Measurements from ENCODE around the gene MEIS2. TPM values are rescaled to one million over a fixed set of nuclear protein-coding genes. Genes with fewer than 3 reads are reported as not detected.

Gene MEIS2
- total and polyA plus RNA-seq, 2 donors (not counting 3 experiments of a cell fraction or from before 2014, with no cell fraction given), result 22.5 to 26.2 TPM

DNA sequence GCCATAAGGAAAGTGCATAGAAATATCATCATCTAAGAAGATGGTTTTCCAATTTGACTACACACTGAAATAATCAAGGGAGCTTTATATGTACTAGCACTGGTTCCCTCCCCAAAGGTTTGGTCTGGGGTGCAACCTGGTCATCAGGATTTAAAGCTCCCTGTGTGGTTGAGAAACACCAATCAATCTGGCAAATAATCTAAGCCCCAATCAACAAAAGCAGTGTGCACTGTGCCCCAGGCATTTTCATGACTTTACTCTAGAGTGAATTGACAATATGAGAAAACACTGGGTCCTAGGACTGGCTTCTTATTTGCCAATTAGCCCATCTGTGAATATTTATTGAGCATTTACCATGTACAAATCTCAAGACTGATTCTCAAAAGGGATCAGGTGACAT is 255.1 kb downstream of the MEIS2 start:
- no peak for DNase-seq (ENCODE audit: low read depth, low spot score)
- Histone ChIP-seq H2AFZ (ENCODE audit: low read depth, low read length) (no peak overlapping the region), H3K4me1 (ENCODE audit: control insufficient read depth, extremely low read depth, insufficient read depth, low read length) (no peaks in the 10 kb centered on the region), H3K9me3 (replicated peaks; ENCODE audit: control insufficient read depth, insufficient read depth, low read length) (no peaks in the 10 kb centered on the region), H3K9me1 (replicated peaks; ENCODE audit: control insufficient read depth, extremely low read depth, insufficient read depth, low read length) (no peaks in the 10 kb centered on the region), H3K27ac (ENCODE audit: insufficient read depth, low read depth, low read length) (no peak overlapping the region), H3K27me3 (ENCODE audit: control insufficient read depth in 2 of 2, insufficient read depth in 2 of 2, low read length in 2 of 2) (peaks cover 17 to 36% of the 10 kb centered on the region in 2 experiments), H3K4me3 (replicated peaks in 1 of 3; ENCODE audit: insufficient read depth in 1 of 3, low read depth in 1 of 3, low read length in 3 of 3) (no peak overlapping the region), H3K79me2 (ENCODE audit: control insufficient read depth, insufficient read depth, low read length) (no peaks in the 10 kb centered on the region), H4K20me1 (replicated peaks; ENCODE audit: control insufficient read depth, extremely low read depth, insufficient read depth, low read length) (peaks cover 3% of the 10 kb centered on the region), H3K36me3 (ENCODE audit: control insufficient read depth in 2 of 2, extremely low read depth in 1 of 2, insufficient read depth in 2 of 2, low read length in 2 of 2) (no peaks in the 10 kb centered on the region), H3K4me2 (ENCODE audit: insufficient read depth, low read length) (no peak overlapping the region), H3K9ac (replicated peaks; ENCODE audit: extremely low read depth, insufficient read depth, low read length) (no peak overlapping the region)
- dilution Hi-C loops (cut with MboI; ENCODE audit: extremely low pct_ligation_motif_present, low sequenced_read_pairs), result no loop called here
- no peak for FAIRE-seq
- BruUV-seq (replicated peaks), result no TSS peak
- POLR2A ChIA-PET, result no interaction called here
- CTCF ChIA-PET, result no interaction called here
- TF ChIP-seq GATA2 (IDR thresholded peaks at IDR 0.05; ENCODE audit: insufficient read depth, insufficient read length, low read depth, low read length) (no peak), MYC (IDR thresholded peaks at IDR 0.05; ENCODE audit: low read depth, low read length) (no peak), POLR2A (IDR thresholded peaks at IDR 0.05; ENCODE audit: low read depth, low read length) (no peak), FOS (IDR thresholded peaks at IDR 0.05; ENCODE audit: borderline replicate concordance, insufficient read depth, low read length) (no peak), JUN (IDR thresholded peaks at IDR 0.05; ENCODE audit: borderline replicate concordance, insufficient read depth, insufficient read length, low read depth) (no peak), EZH2 (IDR thresholded peaks at IDR 0.05; ENCODE audit: borderline replicate concordance, low read depth, low read length, severe bottlenecking) (no peak), POLR2AphosphoS5 (IDR thresholded peaks at IDR 0.05; ENCODE audit: insufficient read depth, low read depth, low read length) (no peak), MAX (IDR thresholded peaks at IDR 0.05; ENCODE audit: insufficient read depth, insufficient read length) (no peak), CTCF (IDR thresholded peaks at IDR 0.05; ENCODE audit: extremely low read depth in 1 of 2, insufficient read depth in 1 of 2, low read depth in 1 of 2, low read length in 2 of 2) (no peak)
- intact Hi-C loops (cut with micrococcal nuclease), result no loop called here
